NCI-H1417 treated with DMSO at 0.1 percent for 48 hours (cell line): ENCODE measurements around the gene ZBTB3.
"Not testable (repeated sequence)": the region's sequence is repeated elsewhere in the genome, so short reads cannot be mapped to it uniquely, and the experiment has no call there.

ENCODE experiments used
- DNase-seq: peaks from one replicate; lab custom pipeline; 2025; lab: John Stamatoyannopoulos, UW

ZBTB3 gene

DNA sequence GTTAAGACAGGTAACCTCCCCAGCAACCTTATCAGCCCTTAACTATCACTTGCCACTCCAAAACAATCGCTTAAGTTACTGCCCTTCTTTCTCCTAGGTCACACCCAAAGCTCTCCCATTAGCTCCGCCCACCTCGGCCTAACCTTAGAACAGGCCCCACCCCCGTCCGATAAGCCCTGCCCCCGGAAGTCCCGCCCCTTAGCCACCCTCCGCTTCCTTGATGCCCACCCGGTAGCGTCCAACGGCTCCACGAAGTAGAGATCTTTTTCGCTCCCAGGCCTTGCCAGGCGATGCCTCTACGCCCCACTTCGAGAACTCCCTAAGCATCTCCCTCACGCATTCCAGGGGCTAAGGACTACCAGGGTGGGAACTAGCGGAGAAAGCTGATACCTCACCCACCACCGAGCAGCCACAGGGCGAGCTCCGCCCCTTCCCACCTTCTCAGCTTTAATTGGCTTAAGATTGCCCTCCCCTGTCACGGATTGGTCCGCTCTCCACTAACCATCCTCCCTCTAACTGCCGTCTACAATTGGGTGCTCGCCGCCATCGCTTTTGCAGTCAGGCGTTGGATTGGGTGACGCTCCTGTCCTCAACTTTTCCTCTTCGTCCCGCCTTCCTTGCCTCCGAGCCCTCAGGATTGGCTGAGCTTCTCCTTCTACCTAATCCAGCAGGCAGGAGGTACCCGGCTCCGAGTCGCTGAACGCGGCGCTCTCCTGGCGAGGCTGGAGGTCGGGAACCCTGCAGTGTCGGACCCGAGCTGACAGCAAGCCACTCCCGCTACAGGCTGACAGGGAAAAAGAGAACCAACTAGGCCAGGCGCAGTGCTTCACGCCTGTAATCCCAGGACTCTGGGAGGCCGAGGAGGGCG is at the start of gene ZBTB3:
TSS of gene ZBTB3 (minus strand) at position 425 of the 868 bp plus-strand sequence. CDS start 496 bp downstream, outside the sequence.
- DNase-seq = peak; percentile 100

DNA sequence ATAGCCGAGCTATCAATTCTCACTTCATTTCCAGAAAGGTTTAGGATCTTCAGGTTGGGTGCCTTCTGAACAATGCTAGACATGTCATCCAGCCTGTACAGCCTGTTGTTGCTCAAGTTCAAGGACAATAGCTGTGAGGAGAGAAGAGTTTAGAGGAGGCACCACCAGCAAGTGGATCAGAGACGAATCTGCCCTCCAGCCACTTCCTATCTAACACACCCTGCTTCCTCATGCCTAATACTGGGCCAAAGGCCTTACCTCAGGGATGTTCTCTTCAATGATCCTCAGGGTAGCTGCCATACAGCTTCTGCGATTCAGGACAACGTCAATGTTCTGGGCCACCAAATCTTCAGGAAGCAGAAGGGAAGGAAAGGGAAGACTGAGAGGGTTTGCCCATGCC is 47.1 kb upstream of the ZBTB3 start:
- DNase-seq = no peak

DNA sequence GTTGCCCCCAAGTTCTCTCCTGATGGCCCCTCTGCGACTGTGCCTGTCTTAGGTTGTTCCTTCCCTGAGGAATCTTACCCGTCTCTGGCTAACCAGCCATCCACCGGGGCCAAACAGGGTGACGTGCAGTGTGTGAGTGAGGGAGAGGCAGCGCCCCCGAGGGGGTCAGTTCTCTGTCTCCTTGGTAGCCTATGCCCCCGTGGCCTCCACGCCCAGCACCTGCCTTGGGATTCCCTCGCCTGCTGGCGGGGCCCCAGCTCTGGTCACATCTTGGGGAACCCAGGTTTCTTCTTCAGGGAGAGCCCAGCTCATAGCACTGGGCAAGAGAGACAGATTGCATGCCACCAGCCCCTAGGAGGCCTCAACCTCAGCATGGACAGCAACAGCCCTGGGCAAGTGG is 45.5 kb upstream of the ZBTB3 start:
- DNase-seq = no peak

DNA sequence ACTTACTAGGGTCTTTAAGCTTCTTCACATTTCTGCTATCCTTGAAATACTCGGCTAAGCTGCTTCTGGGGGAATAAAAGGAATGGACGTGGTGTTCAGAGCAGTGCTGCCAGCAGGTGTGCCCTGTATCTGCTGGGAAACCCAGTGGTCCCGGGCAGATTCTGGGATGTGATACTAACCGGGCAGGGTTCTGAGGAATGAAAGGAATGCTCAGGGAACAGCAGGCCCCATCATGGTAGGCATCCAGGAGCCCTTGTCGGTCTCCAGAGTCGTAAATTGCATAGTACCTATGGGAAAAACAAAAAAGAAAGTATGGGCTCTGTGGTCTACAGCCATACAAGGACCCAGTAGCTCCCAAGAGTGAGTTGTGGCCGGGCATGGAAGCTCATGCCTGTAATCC is 42.3 kb upstream of the ZBTB3 start:
- no peak for DNase-seq

DNA sequence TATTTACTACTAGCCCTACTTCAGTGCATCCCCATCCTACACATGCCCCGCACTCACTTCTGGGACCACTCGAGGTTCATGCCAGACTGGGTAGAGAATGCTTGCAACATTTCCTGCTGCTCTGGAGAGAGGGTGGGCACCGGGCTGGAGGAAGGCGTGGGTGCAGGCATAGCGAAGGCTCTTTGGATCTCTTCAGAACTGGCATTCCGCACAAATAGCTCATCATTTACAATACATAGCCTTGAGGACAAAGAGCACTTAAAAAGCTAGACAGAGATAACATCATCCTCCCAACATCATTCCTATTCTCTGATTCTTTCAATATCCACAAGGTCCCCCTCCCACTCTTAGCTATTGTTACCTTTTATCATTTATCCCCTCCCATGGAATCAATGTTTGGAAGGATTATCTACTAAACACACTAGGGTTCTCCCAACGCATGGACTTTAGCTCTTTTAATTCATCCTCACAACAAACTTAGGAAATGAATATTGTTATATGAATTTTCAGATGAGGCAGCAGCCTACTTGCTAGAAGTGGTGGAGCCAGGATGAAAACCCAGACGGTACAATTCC is 40.3 kb upstream of the ZBTB3 start:
- DNase-seq = no peak

DNA sequence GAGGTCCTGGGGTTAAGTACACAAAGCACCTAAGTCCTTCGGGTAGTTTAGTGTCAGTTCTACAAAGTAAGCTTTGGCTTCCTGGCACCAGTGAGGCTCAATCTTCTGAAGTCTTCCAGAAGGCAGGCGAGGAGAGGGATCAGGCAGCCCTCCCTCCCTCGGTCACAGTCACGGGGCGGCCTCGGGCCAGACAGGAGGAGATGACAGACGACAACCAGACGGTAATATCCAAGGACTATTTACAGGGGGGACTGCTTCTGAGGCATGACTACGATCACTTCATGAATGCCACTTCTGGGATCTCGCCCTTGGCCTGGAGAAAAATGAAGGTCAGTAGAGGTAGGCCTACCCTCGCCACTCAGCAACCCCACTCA is 38.2 kb upstream of the ZBTB3 start:
- DNase-seq = no peak

DNA sequence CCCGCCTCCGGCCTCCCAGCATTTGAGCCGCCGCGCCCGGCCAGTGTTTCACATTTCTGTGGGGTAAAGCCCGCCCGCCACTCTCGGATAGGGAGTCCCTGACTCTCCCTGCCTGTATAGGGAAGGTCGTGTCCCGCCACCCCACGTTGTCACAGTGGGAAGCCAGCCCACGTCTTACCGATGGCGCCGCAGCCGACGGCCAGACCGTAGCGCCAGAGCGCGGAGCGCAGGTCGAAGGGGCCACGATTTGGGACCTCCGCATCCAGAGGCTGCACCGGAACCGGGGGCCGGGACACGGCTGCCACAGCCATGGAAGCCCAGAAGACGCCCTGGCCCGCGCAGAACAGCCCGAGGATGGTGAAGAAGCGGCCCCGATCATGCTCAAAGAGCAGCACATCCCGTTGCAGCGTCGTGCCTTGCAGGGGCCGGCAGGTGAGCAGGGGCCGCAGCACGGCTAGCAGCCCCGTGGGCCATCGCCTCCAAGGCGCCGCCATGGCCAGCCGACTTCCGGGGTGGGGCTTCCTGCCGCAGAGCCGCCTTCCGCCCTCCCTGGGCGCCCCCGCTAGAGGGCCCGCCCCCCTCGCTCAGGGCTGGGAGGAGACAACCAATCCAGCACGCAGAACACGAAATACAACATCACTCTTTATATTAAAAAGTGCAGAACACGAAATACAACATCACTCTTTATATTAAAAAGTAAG is 37.7 kb upstream of the ZBTB3 start, which contains the start of gene TMEM223:
TSS of gene TMEM223 (minus strand) at position 506 of the 701 bp plus-strand sequence. CDS start at position 494, 12 bp downstream.
- peak; percentile 17 for DNase-seq

DNA sequence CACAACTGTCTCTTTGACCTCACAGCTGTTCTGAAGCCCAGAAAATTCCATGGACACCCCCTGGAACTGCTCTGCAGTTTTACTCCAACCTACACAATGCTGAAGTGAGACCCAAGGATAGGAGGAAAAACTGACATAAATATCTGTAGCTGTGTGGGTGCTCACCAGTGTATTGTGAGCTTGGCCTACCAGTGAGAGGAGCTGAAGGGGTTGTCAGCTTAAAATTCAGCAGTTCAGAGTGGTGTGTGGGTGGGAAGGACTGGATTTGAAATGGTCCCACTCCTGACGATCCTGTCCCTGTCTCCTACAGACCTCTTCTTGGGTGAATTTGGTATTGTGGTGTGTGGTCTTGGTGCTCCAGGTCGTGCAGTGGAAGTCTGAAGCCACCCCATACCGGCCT is 35.6 kb upstream of the ZBTB3 start:
- DNase-seq = no peak

DNA sequence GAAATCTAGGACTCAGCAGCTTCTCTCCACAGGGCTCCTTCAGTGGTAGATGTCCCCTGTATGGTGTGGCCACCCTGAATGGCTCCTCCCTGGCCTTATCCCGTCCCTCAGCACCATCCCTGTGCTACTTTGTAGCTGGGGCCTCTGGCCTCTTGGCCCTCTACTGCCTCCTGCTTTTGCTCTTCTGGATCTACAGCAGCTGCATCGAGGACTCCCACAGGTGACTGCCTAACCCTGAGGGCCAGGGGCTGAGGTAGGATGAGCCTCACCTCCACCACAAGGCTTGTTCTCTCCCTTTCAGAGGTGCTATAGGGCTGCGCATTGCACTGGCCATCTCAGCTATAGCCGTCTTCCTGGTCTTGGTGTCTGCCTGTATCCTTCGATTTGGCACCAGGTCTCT is 35.0 kb upstream of the ZBTB3 start:
- no peak for DNase-seq

DNA sequence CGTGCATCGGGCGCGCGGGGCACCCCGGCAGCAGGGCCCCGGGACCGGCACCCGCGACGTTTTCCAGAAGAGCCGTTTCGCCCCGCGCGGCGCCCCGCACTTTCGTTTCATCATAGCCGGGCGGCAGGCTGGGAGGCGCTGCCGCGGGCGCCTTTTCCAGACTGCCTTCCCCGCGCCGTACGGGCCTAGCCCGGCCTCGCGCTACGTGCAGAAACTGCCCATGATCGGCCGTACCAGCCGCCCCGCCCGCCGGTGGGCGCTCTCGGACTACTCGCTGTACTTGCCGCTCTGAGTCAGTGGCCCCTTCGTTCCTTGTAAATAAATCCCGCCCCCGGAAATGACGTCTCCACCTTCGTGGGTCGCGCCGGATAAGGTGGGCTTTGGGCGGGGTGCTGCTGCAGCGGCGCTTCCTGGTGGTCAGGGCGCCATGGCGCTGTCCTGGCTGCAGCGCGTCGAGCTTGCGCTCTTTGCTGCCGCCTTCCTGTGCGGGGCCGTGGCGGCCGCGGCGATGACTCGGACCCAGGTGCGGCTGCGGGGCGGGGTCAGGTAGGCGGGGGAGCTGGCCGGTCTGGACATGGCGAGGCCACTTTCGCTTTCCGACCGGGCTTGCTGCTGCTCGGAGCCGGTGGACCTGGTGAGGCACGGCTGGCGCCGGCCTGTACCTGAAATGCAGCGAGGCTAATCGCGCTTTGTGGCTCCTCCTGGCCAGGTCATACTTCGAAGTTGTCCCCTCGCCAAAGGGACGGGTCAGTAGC is 33.2 kb upstream of the ZBTB3 start, which contains the start of gene TMEM179B:
TSS of gene TMEM179B (plus strand) at position 398 of the 755 bp plus-strand sequence. CDS start at position 428, 30 bp downstream.
- DNase-seq = peak; percentile 86

DNA sequence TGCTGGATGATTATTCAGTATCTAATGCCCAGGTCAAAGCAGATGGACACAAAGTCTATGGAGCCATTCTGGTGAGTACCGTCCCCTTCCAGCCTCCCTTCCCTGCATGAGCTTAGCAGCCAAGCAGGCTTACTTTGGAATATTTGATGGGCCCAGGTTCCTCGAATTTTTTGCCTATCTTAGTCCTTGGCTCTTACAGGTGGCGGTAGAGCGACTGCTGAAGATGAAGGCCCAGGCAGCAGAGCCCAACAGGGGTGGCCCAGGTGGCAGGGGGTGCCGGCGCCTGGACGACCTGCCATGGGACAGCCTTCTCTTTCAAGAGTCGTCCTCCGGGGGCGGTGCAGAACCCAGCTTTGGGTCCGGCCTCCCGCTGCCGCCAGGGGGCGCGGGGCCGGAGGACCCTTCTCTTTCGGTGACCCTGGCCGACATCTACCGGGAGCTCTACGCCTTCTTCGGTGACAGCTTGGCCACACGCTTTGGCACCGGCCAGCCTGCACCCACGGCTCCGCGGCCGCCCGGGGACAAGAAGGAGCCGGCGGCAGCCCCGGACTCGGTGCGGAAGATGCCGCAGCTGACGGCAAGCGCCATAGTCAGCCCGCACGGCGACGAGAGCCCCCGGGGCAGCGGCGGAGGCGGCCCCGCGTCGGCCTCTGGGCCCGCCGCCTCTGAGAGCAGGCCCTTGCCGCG is 32.5 kb upstream of the ZBTB3 start:
- DNase-seq = peak; percentile 26

DNA sequence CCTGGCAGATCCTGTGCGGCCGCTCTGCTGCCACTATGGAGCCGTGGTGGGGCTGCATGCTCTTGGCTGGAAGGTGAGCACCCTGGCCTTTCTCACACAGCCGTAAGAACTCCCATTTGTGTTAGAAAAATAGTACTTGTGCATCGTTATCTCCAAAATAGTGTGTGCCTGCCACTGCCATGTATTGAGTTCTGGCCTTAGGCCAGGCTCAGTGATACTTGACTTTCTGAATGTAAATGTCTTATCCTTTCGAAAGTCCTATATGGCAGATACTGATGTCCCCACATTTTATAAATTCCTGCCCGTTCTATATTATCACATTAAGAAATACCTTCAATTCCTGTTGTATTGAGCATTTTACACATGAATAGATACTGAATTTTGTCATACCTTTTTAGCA is 28.8 kb upstream of the ZBTB3 start:
- DNase-seq = no peak

DNA sequence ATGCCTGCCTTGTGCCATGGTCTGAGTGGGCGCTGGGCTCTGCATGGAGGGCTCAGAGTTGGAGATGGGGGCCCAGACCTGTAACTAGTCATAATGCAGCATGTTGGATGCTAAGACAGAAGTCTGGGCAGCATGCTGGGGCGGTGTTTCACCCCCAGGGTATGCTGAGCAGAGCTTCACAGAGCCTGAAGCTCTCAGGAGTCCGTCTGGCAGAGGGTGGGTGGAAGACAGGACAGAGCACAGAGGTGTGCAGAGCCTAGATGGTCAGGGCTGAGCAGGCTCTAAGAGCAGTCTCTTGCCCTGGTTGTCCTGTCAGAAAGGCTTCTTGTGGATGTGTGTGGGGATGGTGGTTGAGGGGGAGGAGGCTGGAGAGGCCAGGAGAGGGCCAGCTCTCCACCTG is 24.5 kb upstream of the ZBTB3 start:
- no peak for DNase-seq

DNA sequence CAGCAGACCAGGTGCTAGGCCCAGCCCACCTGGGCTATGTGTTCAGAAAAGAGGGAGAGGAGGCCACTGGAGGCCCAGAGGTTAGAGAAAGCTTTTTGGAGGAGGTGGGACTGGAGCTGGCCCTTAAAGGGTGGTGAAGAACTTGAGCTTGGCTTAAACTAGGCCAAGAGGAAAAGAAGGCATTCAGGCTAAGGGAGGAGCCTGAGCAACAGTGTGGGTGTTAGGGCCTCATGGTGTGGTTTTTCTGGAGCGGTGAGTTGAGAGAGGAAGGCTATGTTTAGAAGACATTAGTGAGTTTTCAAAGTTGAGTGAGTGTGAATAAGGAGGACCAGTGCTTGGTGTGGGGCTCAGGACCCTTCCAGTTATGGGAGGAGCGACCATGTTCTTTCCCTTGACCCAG is 23.4 kb upstream of the ZBTB3 start:
- no peak for DNase-seq

DNA sequence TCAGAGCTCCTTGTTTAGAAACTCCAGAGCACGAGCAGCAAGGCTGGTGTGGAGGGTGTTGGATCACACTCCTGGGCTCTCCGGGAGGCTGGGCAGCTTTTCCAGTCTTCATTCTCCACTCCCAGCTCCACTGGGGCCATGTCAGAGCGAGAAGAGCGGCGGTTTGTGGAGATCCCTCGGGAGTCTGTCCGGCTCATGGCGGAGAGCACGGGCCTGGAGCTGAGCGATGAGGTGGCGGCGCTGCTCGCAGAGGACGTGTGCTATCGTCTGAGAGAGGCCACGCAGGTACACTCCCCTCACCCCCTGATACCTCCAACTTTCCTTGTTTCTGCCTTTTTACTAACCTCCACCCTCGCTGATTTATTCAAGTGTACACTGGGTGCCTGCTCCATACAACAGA is 21.7 kb upstream of the ZBTB3 start:
- no peak for DNase-seq

DNA sequence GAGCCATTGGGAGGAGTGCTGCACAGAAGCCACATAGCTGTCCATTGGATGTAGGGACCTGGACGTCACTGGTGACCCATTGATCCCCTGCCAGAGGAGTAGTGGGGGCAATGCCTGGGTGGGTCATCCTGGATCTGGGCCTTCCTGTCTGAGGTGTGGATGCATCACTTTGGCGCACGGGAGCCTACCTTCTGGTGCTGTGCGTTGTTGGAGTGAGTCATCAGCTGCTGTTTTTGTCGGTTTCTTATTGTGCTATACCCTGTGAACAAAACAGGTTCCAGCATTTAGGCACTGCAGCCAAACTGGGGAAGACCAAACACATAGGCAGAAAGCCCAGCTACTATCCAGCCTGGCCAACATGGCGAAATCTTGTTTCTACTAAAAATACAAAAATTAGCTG is 20.4 kb upstream of the ZBTB3 start:
- DNase-seq = no peak

DNA sequence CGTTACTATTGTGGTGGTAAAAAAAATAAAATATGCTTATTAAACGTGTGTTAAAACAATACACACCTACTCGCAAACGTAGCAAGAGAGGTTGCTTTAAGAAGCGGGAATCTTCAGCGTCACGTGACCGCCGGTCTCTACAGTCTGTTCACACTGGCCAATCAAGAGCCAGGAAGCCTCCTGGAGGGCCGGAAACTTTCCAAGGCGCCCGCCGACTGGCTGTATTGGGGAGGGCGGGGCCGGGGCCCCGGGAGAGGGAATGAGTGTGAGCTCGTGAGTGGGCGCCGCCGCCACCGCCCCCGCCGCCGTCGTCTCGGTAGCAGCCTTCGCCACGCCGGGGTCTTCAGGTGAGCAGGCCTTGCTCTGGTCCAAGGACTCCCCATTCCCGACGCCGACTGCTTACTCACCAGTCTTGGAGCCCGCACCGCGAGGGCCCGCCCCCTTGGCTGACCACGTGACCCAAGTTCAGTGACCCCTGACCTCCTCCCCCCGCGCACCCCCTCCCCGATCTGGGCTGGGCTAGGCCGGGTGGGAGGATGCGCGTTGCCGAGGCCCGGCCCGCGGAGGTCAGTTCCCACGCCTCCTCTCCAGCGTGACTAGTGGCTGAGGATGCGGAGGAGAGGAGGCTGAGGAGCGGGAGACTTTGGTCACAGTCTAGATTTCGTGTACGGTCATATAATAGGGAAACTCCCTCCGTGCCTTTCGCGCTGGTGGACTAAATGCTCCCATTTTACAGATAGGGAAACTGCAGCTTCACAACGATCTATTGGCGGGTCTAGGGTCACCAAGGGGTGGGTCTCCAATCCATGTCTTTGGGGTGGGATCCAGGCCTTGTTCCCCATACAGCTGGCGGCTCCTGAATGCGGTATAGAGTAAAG is 17.4 kb upstream of the ZBTB3 start, which contains the start of gene TAF6L:
TSS of gene TAF6L (plus strand) at position 253 of the 878 bp plus-strand sequence. CDS start 4,388 bp downstream, outside the sequence.
- peak; percentile 92 for DNase-seq

DNA sequence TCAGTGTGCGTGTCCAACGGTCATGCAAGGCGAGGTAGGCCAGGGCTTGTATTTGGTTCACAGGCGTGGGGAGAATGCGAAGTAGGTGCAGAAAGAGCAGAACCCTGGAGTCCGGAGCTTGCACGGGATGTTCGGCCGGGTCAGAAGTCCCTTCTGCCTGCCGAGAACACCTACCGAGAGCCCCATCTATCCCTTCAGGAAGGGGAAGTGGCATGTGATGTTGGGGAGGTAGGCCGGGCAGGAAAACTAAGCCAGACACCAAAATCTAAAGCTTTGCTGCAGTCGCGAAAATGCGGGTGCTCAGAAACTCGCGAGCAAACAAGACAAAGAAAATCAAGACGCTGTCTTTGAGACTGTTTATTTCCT is 16.8 kb upstream of the ZBTB3 start:
- no peak for DNase-seq

DNA sequence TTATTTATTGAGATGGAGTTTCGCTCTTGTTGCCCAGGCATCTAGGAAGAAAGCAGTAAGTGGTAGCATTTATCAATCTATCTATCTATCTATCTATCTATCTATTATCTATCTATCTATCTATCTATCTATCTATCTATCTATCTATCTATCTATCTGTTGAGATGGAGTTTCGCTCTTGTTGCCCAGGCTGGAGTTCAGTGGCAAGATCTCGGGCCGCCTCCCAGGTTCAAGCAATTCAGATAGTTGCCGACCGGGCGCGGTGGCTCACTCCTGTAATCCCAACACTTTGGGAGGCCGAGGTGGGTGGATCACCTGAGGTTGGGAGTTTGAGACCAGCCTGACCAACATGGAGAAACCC is 6.9 kb upstream of the ZBTB3 start:
- not testable (repeated sequence) for DNase-seq
